CD14-positive monocyte (primary cell): ENCODE data around the gene CDKN1C. TPM values are rescaled to one million over a fixed set of nuclear protein-coding genes. Genes with fewer than 3 reads are reported as not detected.
A peak's percentile ranks its signal among the peaks of the same experiment; 100 is the strongest.

Experiments
- DNase-seq, 3 donors: peaks; one replicate each; pipeline ENCODE4 v3.0.0-alpha.2; 2011 to 2022
- H2AFZ ChIP-seq: 2 replicates; pipeline ENCODE4 v1.6.0; 2012; ENCODE audit warnings: mild to moderate bottlenecking, low read depth, low read length, inconsistent platforms; ENCODE audit not compliant: insufficient read depth, poor library complexity, severe bottlenecking
- H3K27ac ChIP-seq, 2 donors: 1 replicate in 1 of 2; 2 replicates in 1 of 2; pipeline ENCODE4 v1.5.1; 2012 to 2013; ENCODE audit warnings: low read length in 2 of 2, control low read depth in 1 of 2, inconsistent platforms in 1 of 2, low read depth in 1 of 2, mild to moderate bottlenecking in 1 of 2
- H3K27me3 ChIP-seq, 2 donors: one replicate each; pipeline versions ENCODE4 v1.6.0 to v1.6.1; 2011 to 2013; ENCODE audit warnings: low read length in 2 of 2; ENCODE audit not compliant: control insufficient read depth in 2 of 2, insufficient read depth in 2 of 2
- H3K36me3 ChIP-seq, 2 donors: replicated peaks in 1 of 2; 1 replicate in 1 of 2; 2 replicates in 1 of 2; pipeline versions ENCODE4 v1.5.1 to v1.6.1; 2012 to 2013; ENCODE audit warnings: low read length in 2 of 2, control low read depth in 1 of 2, inconsistent platforms in 1 of 2, mild to moderate bottlenecking in 1 of 2; ENCODE audit not compliant: insufficient read depth in 2 of 2, control insufficient read depth in 1 of 2
- H3K4me1 ChIP-seq, 2 donors: 1 replicate in 1 of 2; 2 replicates in 1 of 2; pipeline versions ENCODE4 v1.5.1 to v1.6.1; 2012 to 2013; ENCODE audit warnings: low read length in 2 of 2, control low read depth in 1 of 2, inconsistent platforms in 1 of 2, mild to moderate bottlenecking in 1 of 2, moderate library complexity in 1 of 2; ENCODE audit not compliant: insufficient read depth in 2 of 2, control insufficient read depth in 1 of 2
- H3K4me2 ChIP-seq: replicated peaks from 2 replicates; pipeline ENCODE3; 2012; ENCODE audit warnings: low read length, moderate library complexity, mild to moderate bottlenecking; ENCODE audit not compliant: poor library complexity, severe bottlenecking; ENCODE audit errors: extremely low read depth
- H3K4me3 ChIP-seq, 3 experiments: fragments of 200-600 bp in 1 of 3; sonication (generic) in 1 of 3; replicated peaks in 1 of 3; 1 replicate in 2 of 3; 2 replicates in 1 of 3; pipeline ENCODE4 v1.5.1; 2011 to 2013; ENCODE audit warnings: low read length in 3 of 3, mild to moderate bottlenecking in 3 of 3, control low read depth in 2 of 3, low read depth in 2 of 3, inconsistent platforms in 1 of 3, moderate library complexity in 1 of 3
- H3K79me2 ChIP-seq: 2 replicates; pipeline ENCODE4 v1.6.0; 2012; ENCODE audit warnings: mild to moderate bottlenecking, control low read depth, inconsistent platforms, low read length, moderate library complexity; ENCODE audit not compliant: insufficient read depth
- H3K9ac ChIP-seq: 2 replicates; pipeline ENCODE4 v1.6.0; 2017; ENCODE audit warnings: low read length, mild to moderate bottlenecking; ENCODE audit not compliant: insufficient read depth, poor library complexity, severe bottlenecking
- H3K9me3 ChIP-seq, 2 donors: replicated peaks in 1 of 2; 1 replicate in 1 of 2; 2 replicates in 1 of 2; pipeline versions ENCODE4 v1.5.1 to v1.6.1; 2012 to 2013; ENCODE audit warnings: low read length in 2 of 2, control low read depth in 1 of 2; ENCODE audit not compliant: control insufficient read depth in 1 of 2, insufficient read depth in 1 of 2
- H4K20me1 ChIP-seq: 2 replicates; pipeline ENCODE4 v1.6.0; 2012; ENCODE audit warnings: mild to moderate bottlenecking, low read length, control low read depth, moderate library complexity; ENCODE audit not compliant: insufficient read depth
- H3K27ac Mint-ChIP-seq, 7 donors: one replicate each; pipeline ENCODE4 v1.8.0; 2020; ENCODE audit warnings: mild to moderate bottlenecking in 7 of 7, mixed read lengths in 7 of 7, moderate library complexity in 6 of 7, inconsistent platforms in 2 of 7
- H3K27me3 Mint-ChIP-seq, 3 donors: one replicate each; pipeline ENCODE4 v1.8.0; 2021 to 2022; ENCODE audit warnings: low read depth in 3 of 3, mild to moderate bottlenecking in 3 of 3, mixed read lengths in 3 of 3, moderate library complexity in 3 of 3, inconsistent platforms in 1 of 3
- H3K36me3 Mint-ChIP-seq, 2 donors: one replicate each; pipeline ENCODE4 v1.8.0; 2020; ENCODE audit warnings: mixed read lengths in 2 of 2, inconsistent platforms in 1 of 2, mild to moderate bottlenecking in 1 of 2
- H3K4me1 Mint-ChIP-seq: one replicate; pipeline ENCODE4 v1.8.0; 2020; ENCODE audit warnings: mild to moderate bottlenecking, mixed read lengths
- H3K4me3 Mint-ChIP-seq, 2 donors: one replicate each; pipeline ENCODE4 v1.8.0; 2020; ENCODE audit warnings: mild to moderate bottlenecking in 2 of 2, mixed read lengths in 2 of 2, moderate library complexity in 1 of 2
- H3K9me3 Mint-ChIP-seq, 7 donors: one replicate each; pipeline ENCODE4 v1.8.0; 2020 to 2022; ENCODE audit warnings: mixed read lengths in 7 of 7, mild to moderate bottlenecking in 6 of 7, moderate library complexity in 6 of 7, inconsistent platforms in 2 of 7
- CTCF ChIP-seq: fragments of 200-600 bp; IDR thresholded peaks from one replicate; pipeline ENCODE4 v1.8.0; 2022; ENCODE audit warnings: antibody characterized with exemption, mild to moderate bottlenecking
- WGBS: methylation state at CpG from one replicate; pipeline ENCODE4 v1.1.5; 2013; ENCODE audit warnings: missing lambda C conversion rate; ENCODE audit not compliant: insufficient coverage; 5-methylcytosine and 5-hydroxymethylcytosine counted together
- intact Hi-C, 2 donors: fragments of 100-400 bp; cut with micrococcal nuclease; formaldehyde crosslinking; loops; one replicate each; pipeline versions ENCODE4 v1.15.0 to v1.15.1; 2023
- polyA plus RNA-seq, 3 donors: library from polyadenylated mRNA; depleted of rRNA in 1 of 3; unstranded in 2 of 3; stranded (reverse) in 1 of 3; fragments of 300-500 nt in 2 of 3; fragments of >200 nt in 1 of 3; fragmentation: Illumina TruSeq in 2 of 3; gene quantifications; 1 replicate in 2 of 3; 2 replicates in 1 of 3; pipeline ENCODE4 v1.2.3, GENCODE V29; 2012 to 2021

Gene CDKN1C
- polyA plus RNA-seq, 3 donors, result 3.2 to 36.4 (median 4.7) TPM

- peaks cover 9 to 18% of the 10 kb centered on the region in 2 donors for H3K36me3 Mint-ChIP-seq
- no peaks in the 10 kb centered on the region for H3K27me3 ChIP-seq
- H3K4me2 ChIP-seq, result no peak overlapping the region
- H3K79me2 ChIP-seq, result no peaks in the 10 kb centered on the region
- H2AFZ ChIP-seq, result no peak overlapping the region
- 81% methylated on average over 6 of the region's 9 CpGs for WGBS
- no peaks in the 10 kb centered on the region for H3K36me3 ChIP-seq
- H3K4me1 Mint-ChIP-seq, result peaks cover 56% of the 10 kb centered on the region
- H3K9ac ChIP-seq, result no peak overlapping the region
- DNase-seq, result no peak
- H3K27me3 Mint-ChIP-seq, result peaks cover 4 to 13% (median 10%) of the 10 kb centered on the region in 3 donors
- H4K20me1 ChIP-seq, result peaks cover 3% of the 10 kb centered on the region
- no peak for TF ChIP-seq CTCF
- no peak overlapping the region for H3K27ac ChIP-seq
- intact Hi-C loops, result loop anchor here in 1 of 2 donors (5.0 kb wide), 1 partner anchor 36 kb away; no protein-coding TSS in a partner anchor
- peaks cover 57 to 60% of the 10 kb centered on the region in 2 donors for H3K4me1 ChIP-seq
- H3K9me3 ChIP-seq, result no peaks in the 10 kb centered on the region
- H3K4me3 Mint-ChIP-seq, result no peak overlapping the region
- H3K27ac Mint-ChIP-seq, result peak overlapping the region in 3 of 7 donors; percentile 28 to 50 (median 35)
- no peak overlapping the region for H3K4me3 ChIP-seq
- peaks cover 0 to 2% (median 0%) of the 10 kb centered on the region in 7 donors for H3K9me3 Mint-ChIP-seq
Measured at GRCh38 chr11:2896047-2896446, 10.5 kb upstream of the CDKN1C start.

GRCh38 chr11:2893935-2894334, 8.4 kb upstream of the CDKN1C start:
- DNase-seq, result no peak
- 93% methylated on average over 3 of the region's 4 CpGs for WGBS
- peaks cover 38 to 39% of the 10 kb centered on the region in 2 donors for H3K4me1 ChIP-seq
- Mint-ChIP-seq H3K36me3 (peaks cover 9 to 15% of the 10 kb centered on the region in 2 donors), H3K4me3 (peak overlapping the region in 1 of 2 donors; percentile 21), H3K27ac (peak overlapping the region in 1 of 7 donors; percentile 60), H3K4me1 (peaks cover 38% of the 10 kb centered on the region), H3K9me3 (peaks cover 0 to 2% (median 0%) of the 10 kb centered on the region in 7 donors), H3K27me3 (peaks cover 4 to 20% (median 10%) of the 10 kb centered on the region in 3 donors)
- TF ChIP-seq CTCF, result no peak
- H4K20me1 ChIP-seq, result peaks cover 3% of the 10 kb centered on the region
- intact Hi-C loops, result no loop called here
- no peaks in the 10 kb centered on the region for H3K36me3 ChIP-seq
- no peak overlapping the region for H3K4me3 ChIP-seq
- no peak overlapping the region for H3K27ac ChIP-seq
- no peaks in the 10 kb centered on the region for H3K79me2 ChIP-seq
- H3K27me3 ChIP-seq, result no peaks in the 10 kb centered on the region
- H3K9me3 ChIP-seq, result no peaks in the 10 kb centered on the region
- H2AFZ ChIP-seq, result no peak overlapping the region
- H3K9ac ChIP-seq, result no peak overlapping the region
- no peak overlapping the region for H3K4me2 ChIP-seq
